Omental fat pad (tissue), 4 donors: ENCODE data around the gene SLC10A7. TPM values are rescaled to one million over a fixed set of nuclear protein-coding genes. Genes with fewer than 3 reads are reported as not detected.

ENCODE experiments used
- ATAC-seq: fragments of 150-250 bp; one replicate; pipeline ENCODE4 v1.9.1; 2016; ENCODE audit warnings: mild to moderate bottlenecking, moderate library complexity; ENCODE audit not compliant: low FRiP score
- DNase-seq: peaks from one replicate; pipeline ENCODE4 v3.0.0-alpha.2; 2019; ENCODE audit warnings: low spot score
- total RNA-seq, 4 donors: library from RNA; depleted of rRNA; stranded (reverse); fragments of >200 nt; gene quantifications; one replicate each; pipeline ENCODE4 v1.1.0, GENCODE V29; 2016
- TF ChIP-seq, protein P1 (sequence below), 3 donors: fragments of 450-650 bp; IDR thresholded peaks; one replicate each; pipeline ENCODE4 v1.5.1; 2016 to 2017; ENCODE audit warnings: antibody characterized with exemption in 3 of 3, mild to moderate bottlenecking in 3 of 3, moderate library complexity in 2 of 3

The SLC10A7 gene
- total RNA-seq, 4 donors from 2014 or later, result 5.9 to 17.2 (median 12.9) TPM

DNA sequence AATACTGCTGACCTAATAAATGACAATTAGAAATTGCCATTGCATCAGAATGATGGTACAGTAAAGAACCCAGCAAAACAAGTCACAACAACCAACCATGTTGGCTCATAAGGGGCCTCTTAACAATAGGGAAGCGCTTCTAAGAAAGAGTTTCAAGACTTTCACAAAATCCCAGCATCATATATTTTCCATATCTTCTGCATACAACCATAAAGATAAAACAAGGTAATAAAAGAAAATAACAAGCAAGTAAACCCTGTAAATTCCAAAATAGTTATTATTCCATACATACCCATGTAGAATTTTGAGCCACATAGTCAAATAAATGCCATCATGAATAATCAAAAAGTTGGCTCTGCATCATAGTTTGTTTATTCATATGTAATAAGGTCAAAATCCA is 8.2 kb downstream of the SLC10A7 start:
- DNase-seq, result no peak
- TF ChIP-seq, protein P1, sequence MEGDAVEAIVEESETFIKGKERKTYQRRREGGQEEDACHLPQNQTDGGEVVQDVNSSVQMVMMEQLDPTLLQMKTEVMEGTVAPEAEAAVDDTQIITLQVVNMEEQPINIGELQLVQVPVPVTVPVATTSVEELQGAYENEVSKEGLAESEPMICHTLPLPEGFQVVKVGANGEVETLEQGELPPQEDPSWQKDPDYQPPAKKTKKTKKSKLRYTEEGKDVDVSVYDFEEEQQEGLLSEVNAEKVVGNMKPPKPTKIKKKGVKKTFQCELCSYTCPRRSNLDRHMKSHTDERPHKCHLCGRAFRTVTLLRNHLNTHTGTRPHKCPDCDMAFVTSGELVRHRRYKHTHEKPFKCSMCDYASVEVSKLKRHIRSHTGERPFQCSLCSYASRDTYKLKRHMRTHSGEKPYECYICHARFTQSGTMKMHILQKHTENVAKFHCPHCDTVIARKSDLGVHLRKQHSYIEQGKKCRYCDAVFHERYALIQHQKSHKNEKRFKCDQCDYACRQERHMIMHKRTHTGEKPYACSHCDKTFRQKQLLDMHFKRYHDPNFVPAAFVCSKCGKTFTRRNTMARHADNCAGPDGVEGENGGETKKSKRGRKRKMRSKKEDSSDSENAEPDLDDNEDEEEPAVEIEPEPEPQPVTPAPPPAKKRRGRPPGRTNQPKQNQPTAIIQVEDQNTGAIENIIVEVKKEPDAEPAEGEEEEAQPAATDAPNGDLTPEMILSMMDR (IDR thresholded peaks at IDR 0.05), result no peak
- no peak for ATAC-seq

DNA sequence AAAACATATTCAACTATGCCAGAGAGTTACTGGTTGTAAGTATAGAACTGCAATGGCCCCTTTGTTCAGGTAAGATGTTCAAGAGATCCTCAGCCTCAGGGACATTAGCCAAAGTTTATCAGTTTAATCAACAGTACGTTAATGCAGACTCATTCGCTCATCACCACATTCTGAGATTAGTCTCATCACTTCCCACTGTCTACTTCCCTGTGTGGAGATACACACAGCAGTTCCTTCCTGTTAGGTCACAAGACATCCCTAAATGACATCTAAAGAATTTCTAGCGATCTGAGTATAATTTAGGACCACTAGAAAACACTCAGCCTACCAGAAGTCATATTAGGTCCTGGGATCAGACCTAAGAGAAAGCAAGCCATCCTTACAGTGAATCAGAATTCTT is 10.4 kb downstream of the SLC10A7 start:
- TF ChIP-seq, protein P1 (IDR thresholded peaks at IDR 0.05), result no peak
- ATAC-seq, result no peak
- DNase-seq, result no peak

DNA sequence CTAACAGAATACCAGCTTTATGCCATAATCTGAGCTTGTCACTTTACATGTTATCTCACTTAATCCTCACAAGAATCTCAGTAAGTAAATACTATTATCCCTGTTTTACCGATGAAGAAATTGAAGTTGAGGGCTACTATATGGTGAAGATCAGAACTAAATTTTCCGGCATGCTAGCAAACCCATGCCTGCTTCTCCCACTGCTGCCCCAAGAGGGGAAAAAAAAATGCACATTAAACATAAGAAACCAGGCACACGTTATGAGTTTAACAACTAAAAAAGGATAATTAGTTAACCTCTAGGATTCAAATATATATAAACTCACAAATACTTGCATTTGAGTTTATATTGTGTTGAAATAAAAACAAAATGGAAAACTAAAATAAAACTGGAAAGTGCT is 10.8 kb downstream of the SLC10A7 start:
- ATAC-seq, result no peak
- TF ChIP-seq, protein P1 (IDR thresholded peaks at IDR 0.05), result no peak
- no peak for DNase-seq

DNA sequence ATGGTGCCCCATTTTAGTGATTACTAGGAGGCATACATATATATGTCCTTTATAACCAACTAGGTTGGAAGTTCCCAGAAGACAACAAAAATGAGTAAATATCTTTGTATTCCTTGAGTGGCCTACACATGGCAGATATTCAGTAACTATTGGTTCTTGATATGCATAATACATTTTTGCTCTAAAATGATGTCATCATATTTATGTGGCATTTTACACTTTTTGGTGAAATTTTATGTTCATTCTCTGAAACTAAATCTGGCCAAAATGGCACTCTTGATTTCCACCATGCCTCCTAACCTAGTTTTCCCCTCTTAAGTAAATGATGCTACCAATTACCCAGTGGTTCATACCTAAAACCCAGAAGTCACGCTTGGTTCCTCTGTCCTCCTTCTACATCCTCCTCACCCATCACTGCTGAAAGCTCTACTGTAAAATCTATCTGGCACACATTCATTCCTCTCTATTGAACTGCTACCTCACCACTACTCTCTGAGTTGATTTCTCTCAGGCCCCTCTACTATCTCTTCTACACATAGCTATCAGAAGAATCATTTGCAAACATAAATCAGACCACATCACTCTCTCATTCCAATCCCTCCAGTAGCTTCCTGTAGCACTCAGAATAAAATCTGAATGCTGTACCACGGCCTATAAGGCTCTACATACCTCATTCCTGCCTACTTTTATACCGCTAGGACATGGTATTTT is 13.4 kb downstream of the SLC10A7 start:
- DNase-seq (no peak), ATAC-seq (no peak)
- TF ChIP-seq, protein P1 (IDR thresholded peaks at IDR 0.05), result no peak

DNA sequence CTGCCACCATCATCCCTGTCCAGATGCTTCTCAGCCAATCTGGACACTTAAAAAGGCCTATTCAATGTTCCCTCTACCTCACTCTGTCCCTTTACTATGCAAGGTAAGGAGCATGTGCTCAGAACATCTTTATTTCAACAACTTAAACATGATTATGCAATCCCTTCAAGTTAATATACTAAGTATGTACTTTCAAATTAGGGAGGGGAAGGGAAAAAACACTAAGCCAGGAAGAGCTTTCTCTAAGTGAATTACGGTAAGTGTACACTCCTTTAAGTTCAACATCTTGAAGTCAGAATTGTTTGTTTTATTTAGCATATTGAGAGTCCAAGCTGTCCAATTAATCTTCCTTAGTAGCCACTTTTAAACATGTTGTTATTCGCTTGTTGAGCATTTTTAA is 14.1 kb downstream of the SLC10A7 start:
- TF ChIP-seq, protein P1 (IDR thresholded peaks at IDR 0.05), result no peak
- DNase-seq (no peak), ATAC-seq (no peak)

DNA sequence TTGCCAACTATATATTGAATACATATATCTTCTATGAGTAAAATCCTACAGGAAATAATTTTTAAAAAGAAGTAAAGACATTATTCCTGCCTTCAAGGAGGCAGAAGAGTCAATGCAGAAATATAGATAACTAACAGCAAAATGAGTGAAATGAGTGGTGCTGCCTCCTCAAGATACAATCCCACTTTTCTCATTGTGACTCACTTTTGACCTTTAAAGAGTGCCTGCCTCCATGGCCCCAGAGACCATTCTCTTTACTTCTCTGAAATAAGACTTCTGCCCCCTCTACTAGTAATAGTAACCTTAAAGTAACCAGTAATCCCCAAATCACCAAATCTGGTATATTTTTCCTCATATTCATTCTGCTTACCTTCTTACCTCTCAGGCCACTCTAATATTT is 15.5 kb downstream of the SLC10A7 start:
- ATAC-seq (no peak), DNase-seq (no peak)
- TF ChIP-seq, protein P1 (IDR thresholded peaks at IDR 0.05), result no peak

DNA sequence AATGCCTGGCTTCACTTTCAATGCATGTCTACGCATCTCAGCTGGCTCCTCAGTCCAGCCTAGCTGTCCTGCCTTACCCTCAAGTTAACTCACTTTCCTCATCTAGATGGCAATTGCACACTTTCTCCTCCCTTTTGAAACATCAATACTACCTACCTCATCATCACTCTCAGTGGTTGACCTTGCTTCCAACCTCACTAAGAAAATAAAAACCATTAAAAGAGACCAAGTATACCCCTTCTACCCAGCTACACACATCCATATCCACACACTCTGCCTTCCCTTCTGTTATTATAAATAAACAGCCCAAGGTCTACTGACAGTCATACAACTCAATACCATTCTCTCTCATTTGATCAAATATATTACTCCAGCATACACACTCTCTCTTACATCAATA is 21.5 kb downstream of the SLC10A7 start:
- no peak for ATAC-seq
- DNase-seq, result no peak
- TF ChIP-seq, protein P1 (IDR thresholded peaks at IDR 0.05), result no peak
